Activated B cell treated with CpG ODN at 0.5 μM for 24 hours (primary cell): Measurements from ENCODE around the gene TBXAS1. TPM values are rescaled to one million over a fixed set of nuclear protein-coding genes. Genes with fewer than 3 reads are reported as not detected.

Source experiments
- ATAC-seq: fragments of 200-7000 bp; cut with Tn5 transposase; one replicate; pipeline ENCODE4 v1.10.0; 2021; ENCODE audit warnings: low read depth, mild to moderate bottlenecking, moderate library complexity
- CTCF ChIA-PET: fragments of 350-600 bp; sonication (Branson Sonifier 250); formaldehyde crosslinking; loops from one replicate; lab custom pipeline; 2021; ENCODE audit warnings: antibody characterized with exemption; lab: Charles Lee
- POLR2A ChIA-PET: fragments of 350-600 bp; sonication (Branson Sonifier 250); formaldehyde crosslinking; loops from one replicate; lab custom pipeline; 2021; ENCODE audit warnings: antibody characterized with exemption; lab: Charles Lee
- DNase-seq: peaks from one replicate; pipeline ENCODE4 v3.0.0; 2022
- H3K27ac Mint-ChIP-seq: one replicate; pipeline ENCODE4 v1.8.0; 2020; ENCODE audit warnings: mixed read lengths
- H3K27me3 Mint-ChIP-seq: one replicate; pipeline ENCODE4 v1.8.0; 2021; ENCODE audit warnings: mixed read lengths
- H3K36me3 Mint-ChIP-seq: one replicate; pipeline ENCODE4 v1.8.0; 2021; ENCODE audit warnings: low read depth, mixed read lengths
- H3K4me1 Mint-ChIP-seq: one replicate; pipeline ENCODE4 v1.8.0; 2021; ENCODE audit warnings: mixed read lengths
- H3K4me3 Mint-ChIP-seq: one replicate; pipeline ENCODE4 v1.8.0; 2020; ENCODE audit warnings: mild to moderate bottlenecking, mixed read lengths
- H3K9me3 Mint-ChIP-seq: one replicate; pipeline ENCODE4 v1.8.0; 2020; ENCODE audit warnings: mixed read lengths
- intact Hi-C: fragments of 100-400 bp; cut with micrococcal nuclease; formaldehyde crosslinking; loops from one replicate; pipeline ENCODE4 v1.15.1; 2024
- total RNA-seq: library from RNA; stranded (reverse); gene quantifications from 2 replicates; pipeline ENCODE4 v1.2.3, GENCODE V29; 2022
- TF ChIP-seq, protein P1 (sequence below): fragments of 200-600 bp; IDR thresholded peaks from one replicate; pipeline ENCODE4 v1.8.0; 2022; ENCODE audit warnings: antibody characterized with exemption, mild to moderate bottlenecking

The TBXAS1 gene
- total RNA-seq, 1 donor from 2014 or later: 3.8 TPM

DNA sequence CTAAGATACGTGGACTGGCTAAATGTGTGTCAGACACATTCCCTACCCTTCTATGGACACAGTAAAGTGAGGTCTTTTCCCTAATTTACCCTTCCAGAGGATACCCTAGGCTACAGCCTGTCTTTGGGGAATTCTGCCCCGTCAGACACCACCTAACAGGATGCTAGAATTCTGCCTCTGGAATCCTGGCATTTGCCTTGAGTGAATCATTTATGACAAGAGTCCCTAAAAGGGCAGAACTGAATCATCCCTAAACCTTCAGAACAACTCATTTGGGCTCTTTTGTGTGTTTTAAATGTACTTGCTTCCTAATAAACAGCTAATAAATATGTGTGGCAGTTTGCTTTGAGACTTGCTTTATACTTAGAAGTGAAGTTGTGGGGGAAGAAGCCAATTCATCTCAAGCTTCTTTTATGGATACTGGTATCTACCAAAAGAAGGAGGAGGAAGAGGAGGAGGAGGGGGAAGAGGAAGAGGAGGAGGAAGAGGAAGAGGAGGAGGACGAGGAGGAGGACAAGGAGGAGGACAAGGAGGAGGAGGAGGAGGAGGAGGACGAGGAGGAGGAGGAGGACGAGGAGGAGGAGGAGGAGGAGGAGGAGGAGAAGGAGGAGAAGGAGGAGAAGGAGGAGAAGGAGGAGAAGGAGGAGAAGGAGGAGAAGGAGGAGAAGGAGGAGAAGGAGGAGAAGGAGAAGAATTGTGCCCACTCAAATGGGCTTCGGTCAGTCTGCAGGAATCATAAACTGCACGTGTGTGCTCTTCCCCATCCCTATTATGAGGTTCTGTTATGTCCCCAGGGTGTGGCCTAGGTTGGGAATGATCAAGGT lies 206.5 kb downstream of the TBXAS1 start:
- Mint-ChIP-seq H3K4me3 (no peak overlapping the region), H3K27me3 (no peaks in the 10 kb centered on the region), H3K36me3 (peaks cover 82% of the 10 kb centered on the region), H3K4me1 (peaks cover 24% of the 10 kb centered on the region), H3K27ac (no peak overlapping the region), H3K9me3 (no peaks in the 10 kb centered on the region)
- TF ChIP-seq, protein P1, sequence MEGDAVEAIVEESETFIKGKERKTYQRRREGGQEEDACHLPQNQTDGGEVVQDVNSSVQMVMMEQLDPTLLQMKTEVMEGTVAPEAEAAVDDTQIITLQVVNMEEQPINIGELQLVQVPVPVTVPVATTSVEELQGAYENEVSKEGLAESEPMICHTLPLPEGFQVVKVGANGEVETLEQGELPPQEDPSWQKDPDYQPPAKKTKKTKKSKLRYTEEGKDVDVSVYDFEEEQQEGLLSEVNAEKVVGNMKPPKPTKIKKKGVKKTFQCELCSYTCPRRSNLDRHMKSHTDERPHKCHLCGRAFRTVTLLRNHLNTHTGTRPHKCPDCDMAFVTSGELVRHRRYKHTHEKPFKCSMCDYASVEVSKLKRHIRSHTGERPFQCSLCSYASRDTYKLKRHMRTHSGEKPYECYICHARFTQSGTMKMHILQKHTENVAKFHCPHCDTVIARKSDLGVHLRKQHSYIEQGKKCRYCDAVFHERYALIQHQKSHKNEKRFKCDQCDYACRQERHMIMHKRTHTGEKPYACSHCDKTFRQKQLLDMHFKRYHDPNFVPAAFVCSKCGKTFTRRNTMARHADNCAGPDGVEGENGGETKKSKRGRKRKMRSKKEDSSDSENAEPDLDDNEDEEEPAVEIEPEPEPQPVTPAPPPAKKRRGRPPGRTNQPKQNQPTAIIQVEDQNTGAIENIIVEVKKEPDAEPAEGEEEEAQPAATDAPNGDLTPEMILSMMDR: no peak
- intact Hi-C loops: no loop called here
- ATAC-seq (no peak), DNase-seq (no peak)
- ChIA-PET POLR2A (no interaction called here), CTCF (no interaction called here)

DNA sequence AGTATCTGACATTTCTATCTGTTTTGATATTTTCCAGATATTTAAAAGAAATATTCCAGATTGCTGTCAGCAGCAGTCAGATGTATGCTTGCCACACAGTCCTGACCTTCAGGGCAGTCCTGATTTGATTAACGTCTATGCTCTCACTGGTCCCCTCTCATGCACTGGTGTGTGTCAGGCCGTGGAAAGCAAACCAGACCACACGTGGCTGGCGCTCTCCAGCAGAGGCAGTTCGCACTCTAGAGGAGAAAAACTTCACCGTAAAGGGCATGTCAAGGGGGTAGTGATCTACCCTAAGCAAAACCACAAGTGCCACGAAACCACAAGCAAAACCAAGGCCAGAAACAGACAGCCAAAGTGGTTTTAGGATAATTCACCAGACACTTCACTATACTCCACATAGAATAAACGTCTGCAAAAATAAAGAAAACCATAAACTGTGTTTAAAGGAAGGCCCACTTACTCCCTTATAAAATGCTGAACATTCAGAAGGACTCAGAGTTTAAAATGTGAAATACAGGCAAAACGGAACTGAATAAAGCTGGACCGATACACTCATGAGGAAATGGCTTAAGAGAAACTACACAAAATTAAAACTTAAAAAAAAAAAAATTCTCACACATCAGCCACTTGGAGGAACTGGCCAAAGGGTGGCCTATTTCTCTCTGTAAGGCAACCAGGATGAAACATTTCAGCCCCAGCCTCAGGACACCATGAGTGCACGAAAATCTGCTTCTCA lies 207.3 kb downstream of the TBXAS1 start:
- ChIA-PET CTCF (no interaction called here), POLR2A (no interaction called here)
- peak; percentile 71 for ATAC-seq
- no peaks in the 10 kb centered on the region for H3K27me3 Mint-ChIP-seq
- DNase-seq: no peak
- TF ChIP-seq, protein P1: no peak
- H3K4me1 Mint-ChIP-seq: peaks cover 24% of the 10 kb centered on the region
- H3K4me3 Mint-ChIP-seq: no peak overlapping the region
- intact Hi-C loops: no loop called here
- H3K9me3 Mint-ChIP-seq: no peaks in the 10 kb centered on the region
- peaks cover 83% of the 10 kb centered on the region for H3K36me3 Mint-ChIP-seq
- peak overlapping the region; percentile 54 for H3K27ac Mint-ChIP-seq

DNA sequence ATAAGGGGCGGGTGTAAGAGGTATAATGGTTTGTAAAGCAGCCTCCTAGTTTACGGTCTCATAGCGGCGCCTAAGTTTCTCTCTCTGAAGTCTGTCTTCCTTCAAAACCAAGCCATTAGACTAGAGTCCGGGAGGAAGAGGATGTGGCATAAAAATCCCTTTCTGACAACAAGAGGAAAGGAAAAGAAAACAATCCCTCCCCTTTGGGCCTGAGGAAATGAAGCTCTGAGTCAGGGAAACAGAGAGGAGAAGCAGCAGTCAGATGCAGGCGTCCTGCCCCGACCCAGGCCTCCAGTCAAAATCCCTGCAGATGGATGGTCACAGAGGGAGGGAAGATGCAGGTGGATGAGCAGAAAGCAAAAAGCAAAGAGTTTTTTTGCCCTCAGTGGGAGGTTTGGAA lies 210.0 kb downstream of the TBXAS1 start:
- intact Hi-C loops: no loop called here
- Mint-ChIP-seq H3K9me3 (no peaks in the 10 kb centered on the region), H3K4me1 (peaks cover 14% of the 10 kb centered on the region), H3K27me3 (no peaks in the 10 kb centered on the region), H3K36me3 (peaks cover 90% of the 10 kb centered on the region), H3K27ac (no peak overlapping the region), H3K4me3 (no peak overlapping the region)
- CTCF ChIA-PET: no interaction called here
- no peak for ATAC-seq
- TF ChIP-seq, protein P1: no peak
- no peak for DNase-seq
- POLR2A ChIA-PET: no interaction called here

DNA sequence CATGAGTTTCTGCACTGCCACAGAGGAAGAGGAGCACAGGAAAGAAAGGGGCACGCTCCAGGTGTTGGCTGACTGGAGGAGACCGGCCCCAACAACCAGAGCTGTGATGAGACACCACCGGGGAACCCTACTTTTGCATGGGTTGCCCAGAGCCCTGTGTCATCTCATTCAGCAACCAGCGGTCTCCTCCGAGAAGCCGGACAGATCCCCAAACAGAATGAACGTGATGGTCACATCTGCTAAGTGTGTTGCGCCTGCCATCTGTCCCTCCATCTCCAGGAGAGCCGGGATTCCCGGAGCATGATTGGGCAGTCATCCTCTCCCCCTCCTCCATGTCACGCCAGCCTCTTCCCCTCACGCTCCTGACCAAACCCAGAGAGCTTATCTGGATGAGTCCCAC lies 210.8 kb downstream of the TBXAS1 start:
- Mint-ChIP-seq H3K27me3 (no peaks in the 10 kb centered on the region), H3K4me1 (peaks cover 14% of the 10 kb centered on the region), H3K27ac (no peak overlapping the region), H3K4me3 (no peak overlapping the region), H3K9me3 (no peaks in the 10 kb centered on the region), H3K36me3 (peaks cover 93% of the 10 kb centered on the region)
- ChIA-PET CTCF (no interaction called here), POLR2A (no interaction called here)
- DNase-seq (no peak), ATAC-seq (no peak)
- TF ChIP-seq, protein P1: no peak
- intact Hi-C loops: no loop called here

DNA sequence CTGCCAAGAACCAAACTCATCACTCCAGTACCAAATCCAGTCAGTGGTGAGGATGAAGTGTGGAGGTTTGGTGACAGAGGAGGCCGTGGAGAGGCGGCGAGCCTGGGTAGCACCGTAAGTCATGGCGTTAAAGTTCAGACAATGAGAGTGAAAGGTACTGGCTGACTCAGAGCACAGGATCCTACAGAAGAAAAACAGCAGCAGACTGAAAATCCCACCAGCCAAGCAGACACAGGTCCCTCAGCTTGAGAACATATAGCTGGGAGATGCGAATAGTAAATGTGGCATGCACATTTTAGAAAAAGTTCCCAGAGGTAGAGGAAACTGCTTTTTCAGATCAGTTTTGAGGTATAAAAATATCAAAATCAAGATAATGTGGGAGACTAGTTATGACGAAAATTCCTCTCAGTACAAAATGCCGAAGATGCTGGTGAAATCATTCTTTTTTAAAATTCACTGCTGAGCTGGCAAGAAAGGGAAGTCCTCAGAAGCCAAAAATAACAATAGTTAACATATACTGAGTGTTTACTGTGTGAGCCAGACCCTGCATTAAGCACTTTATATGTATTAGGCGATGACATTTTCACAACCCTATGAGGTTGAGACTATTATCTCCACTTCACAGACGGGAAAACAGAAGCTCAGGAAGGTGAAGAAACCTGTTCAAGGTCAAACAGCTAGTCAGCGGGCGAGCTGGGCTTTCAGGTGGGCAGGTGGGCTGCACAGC lies 212.8 kb downstream of the TBXAS1 start:
- ATAC-seq (no peak), DNase-seq (no peak)
- no peaks in the 10 kb centered on the region for H3K9me3 Mint-ChIP-seq
- intact Hi-C loops: no loop called here
- peaks cover 3% of the 10 kb centered on the region for H3K4me1 Mint-ChIP-seq
- H3K27me3 Mint-ChIP-seq: no peaks in the 10 kb centered on the region
- no peak overlapping the region for H3K27ac Mint-ChIP-seq
- H3K4me3 Mint-ChIP-seq: no peak overlapping the region
- CTCF ChIA-PET: no interaction called here
- H3K36me3 Mint-ChIP-seq: peaks cover 97% of the 10 kb centered on the region
- POLR2A ChIA-PET: no interaction called here
- TF ChIP-seq, protein P1: no peak
